CD4-positive, alpha-beta T cell treated with Interleukin-17A for 4 hours (primary cell): ENCODE data around the gene ARID1B.

Source experiments
- DNase-seq: peaks from one replicate; pipeline ENCODE4 v3.0.0-alpha.2; 2020; ENCODE audit warnings: mixed read lengths

ARID1B gene

DNA sequence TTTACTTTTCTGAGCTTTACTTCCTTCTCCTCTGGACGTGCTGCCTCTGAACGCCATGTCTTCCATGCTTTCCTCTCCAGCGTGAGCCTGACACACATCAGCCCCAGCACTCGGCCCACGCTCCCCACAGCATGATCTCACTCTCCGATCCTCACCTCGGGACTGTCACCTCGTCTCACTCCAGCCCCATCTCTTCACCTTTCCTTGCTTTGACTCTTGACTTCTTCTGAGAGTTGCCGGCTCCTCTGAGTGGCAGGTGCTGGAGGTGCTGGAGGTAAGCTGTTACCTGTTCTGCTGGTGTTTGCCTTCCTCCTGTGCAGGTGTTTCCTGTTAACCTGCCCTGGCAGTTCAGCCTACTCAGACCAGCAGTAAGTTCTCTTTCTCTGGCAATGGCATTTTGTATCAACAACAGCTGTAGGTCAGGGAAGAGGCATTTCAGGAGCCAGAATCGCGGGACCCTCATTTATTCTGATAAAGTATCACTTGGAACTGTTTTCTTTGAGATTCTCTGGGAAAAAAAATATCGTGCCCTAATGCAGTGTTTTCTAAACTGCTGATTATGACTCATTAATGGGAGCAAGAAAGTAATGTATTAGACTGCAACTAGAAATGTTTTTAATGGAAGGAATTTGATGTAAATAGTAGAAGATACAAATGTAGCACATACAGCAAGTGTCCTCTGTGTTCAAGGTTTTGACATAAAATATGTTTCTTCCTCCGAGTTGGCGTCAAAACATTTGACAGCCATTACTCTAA is 106.5 kb downstream of the ARID1B start:
- peak; percentile 38 for DNase-seq

- DNase-seq, result no peak
Observed at GRCh38 chr6:156884306-156884705, 107.1 kb downstream of the ARID1B start.

GRCh38 chr6:156885562-156885961 is 108.4 kb downstream of the ARID1B start:
- no peak for DNase-seq

GRCh38 chr6:156886409-156886808 is 109.2 kb downstream of the ARID1B start:
- no peak for DNase-seq

DNA sequence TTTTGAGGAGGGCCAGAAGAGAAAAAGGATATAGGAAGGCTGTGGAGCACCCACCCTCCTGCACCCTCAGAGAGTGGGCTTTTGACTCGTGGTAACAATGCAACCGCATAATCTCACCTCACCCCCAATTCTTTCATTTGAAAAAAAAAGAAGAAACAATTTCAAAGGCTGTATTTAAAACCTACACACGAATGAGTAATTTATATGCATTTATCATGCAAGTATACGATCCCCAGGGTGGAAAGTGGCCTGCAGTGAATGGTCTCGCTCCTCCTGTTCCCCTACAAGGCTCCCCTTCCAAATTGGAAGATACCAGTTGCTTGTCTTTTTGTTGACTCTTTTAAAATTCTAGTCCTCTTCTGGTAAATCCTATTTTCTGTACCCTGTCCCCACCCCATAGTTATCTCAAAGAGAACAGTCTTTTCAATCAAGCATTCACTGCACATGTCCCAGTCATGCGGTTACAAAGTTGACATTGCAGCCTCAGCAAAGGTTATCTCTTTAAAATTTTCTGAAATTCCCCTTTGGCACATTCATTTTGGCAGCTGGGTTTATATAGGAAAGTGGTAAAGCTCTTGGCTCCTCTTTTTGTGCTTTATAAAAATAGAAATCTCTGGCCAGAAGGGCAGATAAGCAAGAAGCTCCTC is 110.6 kb downstream of the ARID1B start:
- no peak for DNase-seq

GRCh38 chr6:156889469-156889868 is 112.3 kb downstream of the ARID1B start:
- DNase-seq, result no peak

GRCh38 chr6:156889986-156890385 is 112.8 kb downstream of the ARID1B start:
- DNase-seq, result no peak

- no peak for DNase-seq
Observed at GRCh38 chr6:156890627-156891314, 113.6 kb downstream of the ARID1B start.

- no peak for DNase-seq
Observed at GRCh38 chr6:156897907-156898531, 120.8 kb downstream of the ARID1B start.

DNA sequence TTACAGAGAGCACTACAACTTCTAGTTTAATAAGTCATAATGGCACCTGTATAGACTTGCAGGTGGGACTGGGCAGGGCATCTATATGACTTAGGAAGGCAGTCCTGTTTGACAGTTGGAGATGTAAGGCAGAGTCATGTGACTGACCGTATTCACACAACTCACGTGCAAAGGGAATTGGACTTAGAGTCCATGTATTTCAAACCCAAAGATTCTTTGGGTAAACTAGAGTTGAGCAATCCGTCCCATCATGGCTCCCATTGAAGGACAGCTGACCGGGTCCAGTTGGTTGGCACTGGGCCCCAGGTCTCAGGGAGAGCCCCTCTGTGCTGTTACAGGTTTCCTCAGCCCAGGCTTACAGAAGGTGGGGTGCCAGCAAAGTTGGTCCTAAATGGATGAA is 121.9 kb downstream of the ARID1B start:
- DNase-seq, result no peak

DNA sequence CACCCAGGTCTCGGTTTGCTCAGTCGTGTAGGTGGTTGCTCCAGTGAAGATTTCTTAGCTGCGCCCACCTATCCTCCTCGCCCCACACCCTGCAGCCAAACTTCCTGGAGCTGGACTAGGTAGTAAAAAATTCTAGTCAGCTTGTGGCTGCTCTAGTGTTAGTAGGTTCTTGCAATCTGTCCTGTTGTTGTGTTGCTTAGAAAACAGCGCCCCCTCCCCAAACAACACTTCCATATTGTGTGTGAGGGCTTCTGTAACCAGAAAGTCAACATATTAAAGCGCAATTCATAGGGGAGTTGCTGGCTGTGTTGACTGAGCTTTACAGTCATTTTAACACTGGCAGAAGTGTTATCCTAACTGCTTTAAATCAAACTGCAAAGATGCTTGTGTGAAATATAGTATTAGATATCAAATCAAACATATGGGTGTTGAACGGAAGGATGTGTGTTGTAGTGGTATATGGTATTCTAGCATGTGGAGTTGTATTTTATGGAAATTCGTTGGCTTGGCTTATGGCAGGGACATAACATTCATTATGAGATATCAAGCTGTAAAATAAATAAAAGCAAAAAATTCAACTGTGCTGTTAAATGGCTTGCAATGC is 122.5 kb downstream of the ARID1B start:
- no peak for DNase-seq

GRCh38 chr6:156900292-156900691 is 123.1 kb downstream of the ARID1B start:
- no peak for DNase-seq

- DNase-seq, result no peak
Observed at GRCh38 chr6:156901309-156902019, 124.3 kb downstream of the ARID1B start.

DNA sequence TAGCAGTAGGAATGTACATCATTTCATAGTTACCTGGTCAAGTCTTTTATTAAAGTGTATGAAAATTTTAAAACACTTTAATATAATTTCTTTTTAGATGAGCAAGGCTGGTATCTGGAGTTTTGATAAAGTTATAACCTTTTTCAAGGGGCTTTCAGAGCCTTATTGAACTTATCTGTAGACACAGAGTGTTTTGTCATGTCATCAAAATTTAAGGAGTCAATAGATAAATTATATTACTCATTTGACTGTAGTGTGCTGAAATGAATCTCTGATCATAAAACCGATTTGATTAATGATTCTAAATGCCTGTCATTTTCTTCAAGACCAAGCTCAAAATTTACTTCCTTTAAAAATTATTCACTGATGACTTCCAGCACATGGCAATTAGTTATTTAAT is 125.6 kb downstream of the ARID1B start:
- DNase-seq, result no peak

DNA sequence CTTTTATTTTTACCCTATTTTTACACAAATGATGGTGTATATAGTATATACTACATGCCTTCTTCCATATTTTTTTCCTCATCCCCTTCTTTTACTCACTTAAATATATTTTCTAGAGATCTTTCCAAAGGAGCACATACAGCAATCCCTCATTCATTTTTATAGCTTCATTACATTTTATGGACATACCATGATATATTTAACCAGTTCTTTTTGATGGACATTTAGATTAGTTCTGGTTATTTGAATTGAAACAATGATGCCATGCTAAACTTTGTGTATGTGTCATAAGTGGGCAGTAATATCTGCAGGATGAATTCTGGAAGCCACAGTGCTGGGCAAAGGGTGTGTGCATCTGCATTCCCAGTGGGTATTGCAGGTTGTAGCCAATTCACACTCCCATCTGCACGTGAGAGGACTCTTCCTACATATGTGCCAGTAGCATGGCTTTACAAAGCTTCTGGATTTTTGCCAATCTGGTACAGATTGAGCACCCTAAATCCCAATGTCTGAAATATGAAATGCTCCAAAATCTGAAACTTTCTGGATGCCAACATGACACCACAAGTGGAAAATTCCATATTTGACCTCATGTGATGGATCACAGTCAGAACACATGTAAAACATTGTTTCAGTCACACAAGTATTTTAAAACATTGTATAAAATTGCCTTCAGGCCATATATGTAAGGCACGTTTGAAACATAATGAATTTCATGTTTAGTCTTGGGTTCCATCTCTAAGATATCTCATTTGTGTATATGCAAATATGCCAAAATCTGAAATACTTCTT is 127.2 kb downstream of the ARID1B start:
- DNase-seq, result no peak

DNA sequence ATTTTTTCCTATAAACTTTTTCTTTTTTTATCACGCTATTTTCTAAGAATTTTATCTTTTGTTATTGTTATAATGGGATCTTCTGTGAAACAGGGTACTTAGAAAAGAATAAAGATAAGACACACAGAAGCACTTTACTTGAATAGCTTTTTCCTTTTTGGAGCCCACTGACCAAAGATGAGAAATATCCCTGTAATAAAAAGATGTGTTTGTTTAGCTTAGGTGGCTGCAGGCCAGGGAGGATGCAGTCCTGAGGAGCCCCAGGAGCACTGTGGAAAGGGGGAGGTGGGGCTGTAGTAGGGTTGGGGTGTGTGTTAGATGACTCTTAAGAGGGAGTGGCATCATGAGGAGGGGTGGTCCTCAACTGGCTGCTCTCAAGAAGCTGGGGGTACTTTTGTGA is 128.6 kb downstream of the ARID1B start:
- DNase-seq, result no peak

- DNase-seq, result no peak
Observed at GRCh38 chr6:156906451-156906850, 129.3 kb downstream of the ARID1B start.

DNA sequence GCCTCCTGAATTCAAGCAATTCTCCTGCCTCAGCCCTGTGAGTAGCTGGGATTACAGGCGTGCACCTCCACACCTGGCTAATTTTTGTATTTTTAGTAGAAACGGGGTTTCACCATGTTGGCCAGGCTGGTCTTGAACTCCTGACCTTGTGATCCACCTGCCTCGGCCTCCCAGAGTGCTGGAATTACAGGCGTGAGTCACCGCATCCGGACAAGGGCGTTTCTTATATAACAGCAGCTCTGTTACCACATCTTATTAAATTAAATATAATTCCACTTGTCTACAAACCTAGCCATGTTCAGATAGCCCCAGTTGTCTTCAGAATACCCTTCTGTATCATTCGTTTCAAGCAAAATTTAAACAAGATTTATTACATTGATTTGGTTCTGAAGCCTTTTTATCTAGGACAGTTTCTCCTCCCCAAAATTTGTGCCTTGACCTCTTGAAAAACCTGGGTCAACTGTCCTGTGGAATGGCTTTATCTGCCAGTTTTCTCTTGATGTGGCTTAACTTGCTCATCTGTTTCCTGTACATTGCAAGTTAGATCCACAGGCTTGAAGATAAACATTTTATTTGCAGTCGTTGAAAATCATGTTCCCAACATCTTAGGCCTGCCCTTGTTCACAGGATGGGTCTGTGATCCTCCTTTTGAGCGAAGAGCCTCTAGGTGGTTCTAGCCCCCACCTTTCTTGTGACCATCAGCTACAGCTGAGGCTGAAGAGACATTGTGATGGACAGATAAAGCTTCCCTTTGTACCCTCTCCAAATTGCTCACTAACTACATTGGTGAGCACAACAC is 132.2 kb downstream of the ARID1B start:
- no peak for DNase-seq

- DNase-seq, result no peak
Observed at GRCh38 chr6:156910011-156910334, 132.8 kb downstream of the ARID1B start.

- DNase-seq, result no peak
Observed at GRCh38 chr6:156910938-156911337, 133.8 kb downstream of the ARID1B start.

- no peak for DNase-seq
Observed at GRCh38 chr6:156911581-156911980, 134.4 kb downstream of the ARID1B start.
